Measurements from ENCODE around the gene THSD4.

GRCh38 chr15:71688509-71689094 lies 573.3 kb downstream of the THSD4 start:
- TF ChIP-seq CTCF (conservative IDR thresholded peaks at IDR 0.05; ENCODE audit: low read depth, low read length) (no peak), EZH2 (IDR thresholded peaks at IDR 0.05; ENCODE audit: low read length, unreplicated experiment) (no peak)
